DMS114 treated with DMSO at 0.1 percent for 48 hours (cell line): ENCODE data around the gene PRMT2.
"Not testable (repeated sequence)": the region's sequence is repeated elsewhere in the genome, so short reads cannot be mapped to it uniquely, and the experiment has no call there.

Experiments used
- DNase-seq: peaks from one replicate; lab custom pipeline; 2025; ENCODE audit not compliant: unreplicated experiment; lab: John Stamatoyannopoulos, UW

The PRMT2 gene

GRCh38 chr21:46667741-46668380 is 32.4 kb downstream of the PRMT2 start:
- peak; percentile 11 for DNase-seq

- no peak for DNase-seq
Measured at GRCh38 chr21:46668381-46668780, 32.9 kb downstream of the PRMT2 start.

GRCh38 chr21:46668904-46669303 is 33.4 kb downstream of the PRMT2 start:
- DNase-seq: not testable (repeated sequence)

- DNase-seq: no peak
Measured at GRCh38 chr21:46674430-46675007, 39.0 kb downstream of the PRMT2 start.

- no peak for DNase-seq
Measured at GRCh38 chr21:46675595-46676280, 40.3 kb downstream of the PRMT2 start.

GRCh38 chr21:46676542-46676941 is 41.1 kb downstream of the PRMT2 start:
- DNase-seq: not testable (repeated sequence)

- not testable (repeated sequence) for DNase-seq
Measured at GRCh38 chr21:46681593-46681992, 46.1 kb downstream of the PRMT2 start.

- DNase-seq: not testable (repeated sequence)
Measured at GRCh38 chr21:46698652-46699051, 63.2 kb downstream of the PRMT2 start.

GRCh38 chr21:46699104-46699503 is 63.6 kb downstream of the PRMT2 start:
- DNase-seq: not testable (repeated sequence)
